ENCODE results near the gene ALDH1A1. TPM values are rescaled to one million over a fixed set of nuclear protein-coding genes. Genes with fewer than 3 reads are reported as not detected.

Gene ALDH1A1
- total RNA-seq, 1 experiment from 2014 or later = 8.8 TPM

DNA sequence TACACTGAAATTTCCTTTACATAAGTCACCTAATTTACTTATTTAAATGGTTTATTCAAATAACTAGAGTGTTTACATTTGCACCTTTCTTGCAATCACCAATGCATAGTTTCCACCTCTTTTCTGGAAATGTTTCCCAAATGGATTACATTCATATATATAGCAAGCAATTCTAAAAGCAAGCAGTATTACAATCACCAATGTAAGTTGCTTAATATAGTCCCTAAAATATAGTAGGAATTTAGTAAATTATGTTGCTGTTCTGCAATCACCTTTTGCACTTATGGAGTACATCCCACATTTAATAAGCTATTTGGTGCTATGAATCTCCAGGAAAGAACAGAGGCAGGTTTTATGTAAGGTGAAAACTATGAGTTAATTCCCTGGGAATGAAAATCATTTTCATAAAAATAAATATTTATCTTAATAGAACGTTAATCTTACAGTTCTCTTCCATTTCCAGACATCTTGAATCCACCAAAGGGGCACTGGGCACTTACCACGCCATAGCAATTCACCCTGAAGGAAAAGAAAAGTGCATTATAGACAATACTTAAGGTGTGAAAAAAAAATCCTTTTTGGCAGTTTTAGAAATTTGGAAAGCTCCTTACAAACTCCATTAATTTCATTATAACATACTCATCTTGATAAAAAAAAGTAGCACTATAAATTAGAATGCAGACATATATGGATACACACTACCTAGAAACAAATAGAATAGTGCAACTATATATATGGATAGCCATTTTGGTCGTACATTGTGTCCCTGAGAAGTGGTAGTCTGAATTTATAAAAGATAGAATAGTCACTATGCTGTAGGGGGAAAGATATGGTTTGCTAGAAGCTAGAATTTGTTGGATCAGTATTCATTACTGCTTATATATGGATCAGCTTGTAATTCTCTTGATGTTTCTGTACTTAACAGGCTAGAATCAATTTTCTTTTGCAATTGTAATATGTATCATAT, 47.1 kb downstream of the ALDH1A1 start:
- CTCF ChIA-PET = no interaction called here
- BruUV-seq (replicated peaks) = no TSS peak
- DNase-seq (ENCODE audit: low spot score) = no peak
- POLR2A ChIA-PET (ENCODE audit: low non-redundant PET) = no interaction called here
- Histone ChIP-seq H3K27me3 (replicated peaks; ENCODE audit: insufficient read depth, low read depth, low read length, poor library complexity) (no peaks in the 10 kb centered on the region), H3K36me3 (ENCODE audit: insufficient read depth, low read length, poor library complexity, severe bottlenecking) (no peaks in the 10 kb centered on the region), H3K27ac (ENCODE audit: low read depth, low read length, poor library complexity, severe bottlenecking) (no peak overlapping the region), H3K9me3 (ENCODE audit: low read depth, low read length, poor library complexity, severe bottlenecking) (no peaks in the 10 kb centered on the region), H3K4me3 (ENCODE audit: low read depth, low read length, poor library complexity, severe bottlenecking) (no peak overlapping the region), H3K4me1 (ENCODE audit: insufficient read depth, low read length, poor library complexity, severe bottlenecking) (peaks cover 5% of the 10 kb centered on the region)
- no peak for TF ChIP-seq EZH2 (IDR thresholded peaks at IDR 0.05; ENCODE audit: borderline replicate concordance, low read depth, low read length, poor library complexity, severe bottlenecking)
- TF ChIP-seq, protein P1, sequence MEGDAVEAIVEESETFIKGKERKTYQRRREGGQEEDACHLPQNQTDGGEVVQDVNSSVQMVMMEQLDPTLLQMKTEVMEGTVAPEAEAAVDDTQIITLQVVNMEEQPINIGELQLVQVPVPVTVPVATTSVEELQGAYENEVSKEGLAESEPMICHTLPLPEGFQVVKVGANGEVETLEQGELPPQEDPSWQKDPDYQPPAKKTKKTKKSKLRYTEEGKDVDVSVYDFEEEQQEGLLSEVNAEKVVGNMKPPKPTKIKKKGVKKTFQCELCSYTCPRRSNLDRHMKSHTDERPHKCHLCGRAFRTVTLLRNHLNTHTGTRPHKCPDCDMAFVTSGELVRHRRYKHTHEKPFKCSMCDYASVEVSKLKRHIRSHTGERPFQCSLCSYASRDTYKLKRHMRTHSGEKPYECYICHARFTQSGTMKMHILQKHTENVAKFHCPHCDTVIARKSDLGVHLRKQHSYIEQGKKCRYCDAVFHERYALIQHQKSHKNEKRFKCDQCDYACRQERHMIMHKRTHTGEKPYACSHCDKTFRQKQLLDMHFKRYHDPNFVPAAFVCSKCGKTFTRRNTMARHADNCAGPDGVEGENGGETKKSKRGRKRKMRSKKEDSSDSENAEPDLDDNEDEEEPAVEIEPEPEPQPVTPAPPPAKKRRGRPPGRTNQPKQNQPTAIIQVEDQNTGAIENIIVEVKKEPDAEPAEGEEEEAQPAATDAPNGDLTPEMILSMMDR (conservative IDR thresholded peaks at IDR 0.05; ENCODE audit: low read depth, low read length) = no peak
- intact Hi-C loops (cut with micrococcal nuclease; ENCODE audit: unreplicated experiment) = no loop called here

DNA sequence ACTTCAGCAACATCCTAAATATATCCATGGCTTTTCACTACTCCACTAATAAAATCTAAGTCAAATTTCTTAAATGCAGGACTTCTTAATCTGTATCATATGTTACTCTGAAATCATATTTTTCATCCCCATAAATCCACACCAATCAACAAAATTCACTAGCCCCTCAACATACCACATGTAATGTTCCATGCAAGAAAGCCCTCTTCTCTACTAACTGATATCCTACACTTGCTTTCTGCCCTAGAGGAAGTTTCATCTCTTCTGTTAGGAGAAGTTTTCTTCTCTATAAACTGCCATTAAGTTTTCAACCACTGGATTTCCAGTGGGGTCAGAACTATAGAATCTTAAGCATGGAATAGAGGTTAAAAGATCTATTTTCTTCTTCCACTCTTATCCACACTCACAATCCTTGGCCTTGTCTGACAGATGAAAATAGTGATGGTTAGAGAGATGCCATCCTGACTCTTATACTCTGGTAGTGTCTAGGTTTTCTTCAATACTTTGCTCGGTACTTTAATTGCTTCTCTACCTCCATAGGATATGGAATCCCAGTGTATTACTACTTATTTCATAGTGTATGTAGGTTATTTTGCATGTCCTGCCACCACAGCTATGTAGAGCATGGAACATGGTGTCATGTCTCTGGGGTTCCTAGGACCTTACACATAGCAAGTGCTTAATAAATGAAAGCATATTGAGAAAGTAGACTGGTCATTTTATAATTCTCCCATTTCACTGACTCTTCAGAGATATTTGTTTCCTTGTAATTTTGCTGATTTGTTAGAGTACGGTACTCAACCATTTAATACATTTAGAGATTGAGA, 48.4 kb downstream of the ALDH1A1 start:
- POLR2A ChIA-PET (ENCODE audit: low non-redundant PET) = no interaction called here
- Histone ChIP-seq H3K27ac (ENCODE audit: low read depth, low read length, poor library complexity, severe bottlenecking) (no peak overlapping the region), H3K4me1 (ENCODE audit: insufficient read depth, low read length, poor library complexity, severe bottlenecking) (peaks cover 5% of the 10 kb centered on the region), H3K4me3 (ENCODE audit: low read depth, low read length, poor library complexity, severe bottlenecking) (no peak overlapping the region), H3K9me3 (ENCODE audit: low read depth, low read length, poor library complexity, severe bottlenecking) (no peaks in the 10 kb centered on the region), H3K36me3 (ENCODE audit: insufficient read depth, low read length, poor library complexity, severe bottlenecking) (no peaks in the 10 kb centered on the region), H3K27me3 (replicated peaks; ENCODE audit: insufficient read depth, low read depth, low read length, poor library complexity) (no peaks in the 10 kb centered on the region)
- DNase-seq (ENCODE audit: low spot score) = no peak
- intact Hi-C loops (cut with micrococcal nuclease; ENCODE audit: unreplicated experiment) = no loop called here
- no peak for TF ChIP-seq EZH2 (IDR thresholded peaks at IDR 0.05; ENCODE audit: borderline replicate concordance, low read depth, low read length, poor library complexity, severe bottlenecking)
- TF ChIP-seq, protein P1 (conservative IDR thresholded peaks at IDR 0.05; ENCODE audit: low read depth, low read length) = no peak
- no TSS peak for BruUV-seq (replicated peaks)
- CTCF ChIA-PET = no interaction called here

DNA sequence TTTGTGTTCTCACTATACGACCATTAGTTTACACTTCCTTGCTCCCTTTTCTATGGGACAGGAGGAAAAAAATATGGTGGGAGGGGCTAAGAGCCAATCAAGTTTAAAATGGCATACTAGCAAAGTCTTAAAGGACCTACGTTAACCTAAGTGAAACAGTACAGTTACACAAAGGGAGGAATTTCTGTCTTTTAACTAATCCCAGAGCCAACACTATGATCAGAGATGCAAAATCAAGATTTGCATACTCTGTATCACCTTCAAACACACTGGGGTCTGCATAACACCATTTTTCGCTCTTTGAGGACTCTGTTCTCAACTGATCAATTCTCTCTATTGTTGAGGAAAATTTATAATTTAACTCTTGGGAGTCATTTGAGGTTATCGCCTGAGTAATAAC, 49.8 kb downstream of the ALDH1A1 start:
- no peaks in the 10 kb centered on the region for H3K9me3 ChIP-seq (ENCODE audit: low read depth, low read length, poor library complexity, severe bottlenecking)
- H3K36me3 ChIP-seq (ENCODE audit: insufficient read depth, low read length, poor library complexity, severe bottlenecking) = no peaks in the 10 kb centered on the region
- intact Hi-C loops (cut with micrococcal nuclease; ENCODE audit: unreplicated experiment) = no loop called here
- H3K4me3 ChIP-seq (ENCODE audit: low read depth, low read length, poor library complexity, severe bottlenecking) = no peak overlapping the region
- H3K27ac ChIP-seq (ENCODE audit: low read depth, low read length, poor library complexity, severe bottlenecking) = no peak overlapping the region
- no peak for DNase-seq (ENCODE audit: low spot score)
- ChIA-PET POLR2A (ENCODE audit: low non-redundant PET) (no interaction called here), CTCF (no interaction called here)
- peaks cover 5% of the 10 kb centered on the region for H3K4me1 ChIP-seq (ENCODE audit: insufficient read depth, low read length, poor library complexity, severe bottlenecking)
- no TSS peak for BruUV-seq (replicated peaks)
- TF ChIP-seq EZH2 (IDR thresholded peaks at IDR 0.05; ENCODE audit: borderline replicate concordance, low read depth, low read length, poor library complexity, severe bottlenecking) = no peak
- TF ChIP-seq, protein P1 (conservative IDR thresholded peaks at IDR 0.05; ENCODE audit: low read depth, low read length) = no peak
- H3K27me3 ChIP-seq (replicated peaks; ENCODE audit: insufficient read depth, low read depth, low read length, poor library complexity) = no peaks in the 10 kb centered on the region
